ENCODE results near the gene C15orf62.
A peak's percentile ranks its signal among the peaks of the same experiment; 100 is the strongest.

Gene C15orf62

DNA sequence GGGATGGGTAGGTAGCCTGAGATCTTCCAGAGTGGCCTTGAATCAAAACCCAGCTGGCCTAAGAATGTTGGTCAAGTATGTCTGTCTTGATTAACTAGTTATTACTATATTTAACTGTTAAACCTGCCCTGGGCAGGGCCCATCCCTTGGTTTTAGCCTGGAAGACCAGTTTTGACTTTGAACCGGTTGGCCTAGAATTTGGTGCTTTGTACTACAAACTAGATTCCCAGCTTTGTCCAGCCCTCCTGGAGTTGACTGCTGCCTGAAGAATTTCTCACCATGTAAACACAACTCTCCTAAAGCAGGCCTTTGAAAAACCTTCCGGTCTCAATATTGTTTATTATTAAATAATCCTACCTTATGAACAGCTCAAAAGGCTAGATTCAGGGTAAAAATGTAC, 16.0 kb downstream of the C15orf62 start:
- DNase-seq = no peak

DNA sequence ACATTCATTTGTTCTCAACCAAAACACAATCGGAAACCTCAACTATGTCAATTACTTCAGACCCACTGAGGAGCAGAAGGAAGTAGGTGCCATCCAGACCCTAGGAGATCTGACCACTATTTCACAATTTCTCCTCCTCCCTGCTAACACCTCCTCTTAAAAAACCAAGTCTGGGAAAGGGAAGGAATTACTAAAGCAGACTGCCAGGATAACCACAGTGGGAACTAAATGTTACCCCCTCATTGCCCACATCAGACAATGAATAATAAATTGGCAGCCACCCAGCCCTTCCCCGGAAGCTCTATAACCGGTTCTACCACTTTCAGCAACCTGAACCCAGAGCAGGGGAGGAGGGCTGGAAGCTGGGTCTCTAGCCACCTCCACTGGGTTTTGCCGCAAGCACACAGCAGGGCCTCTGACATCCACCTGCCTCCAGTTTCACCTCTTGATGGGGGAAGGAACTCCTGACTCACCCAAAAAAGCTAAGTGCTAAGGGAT, 17.6 kb downstream of the C15orf62 start:
- peak; percentile 80 for DNase-seq

DNA sequence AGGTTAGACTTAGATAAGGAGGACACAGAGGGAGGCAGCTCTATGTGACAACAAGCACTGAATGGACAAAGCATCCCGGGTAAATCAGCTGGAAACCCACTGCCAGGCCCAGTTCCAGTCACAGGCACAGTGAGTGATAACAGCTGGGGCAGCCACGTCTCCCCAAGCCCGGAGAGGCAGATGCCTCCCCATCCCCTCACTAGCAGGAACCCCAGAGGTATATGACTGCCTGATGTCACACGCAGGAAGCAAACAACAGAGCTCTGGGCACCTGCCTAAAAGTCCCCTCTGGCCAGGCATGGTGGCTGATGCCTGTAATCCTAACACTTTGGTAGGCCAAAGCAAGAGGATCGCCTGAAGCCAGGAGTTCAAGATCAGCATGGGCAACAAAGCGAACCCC, 18.2 kb downstream of the C15orf62 start:
- no peak for DNase-seq

DNA sequence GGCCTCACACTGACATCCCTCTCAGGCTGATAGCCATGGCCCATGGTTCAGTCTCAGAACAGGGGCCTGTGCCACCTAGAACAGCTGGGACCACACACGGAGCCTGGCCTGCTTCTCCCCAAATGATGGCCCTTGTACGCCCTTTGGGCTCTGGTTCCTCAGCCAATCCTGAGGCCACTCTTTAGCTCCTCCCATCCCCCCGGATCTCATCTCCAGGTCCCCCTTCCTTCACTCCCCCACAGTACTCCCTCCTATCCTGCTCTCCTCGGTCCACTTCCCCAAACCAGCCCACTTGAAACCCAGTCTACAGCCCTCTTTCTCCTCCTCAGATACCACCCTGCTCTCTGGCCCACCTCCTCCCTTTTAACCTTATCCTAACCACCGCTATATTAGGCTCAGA, 19.3 kb downstream of the C15orf62 start:
- no peak for DNase-seq

DNA sequence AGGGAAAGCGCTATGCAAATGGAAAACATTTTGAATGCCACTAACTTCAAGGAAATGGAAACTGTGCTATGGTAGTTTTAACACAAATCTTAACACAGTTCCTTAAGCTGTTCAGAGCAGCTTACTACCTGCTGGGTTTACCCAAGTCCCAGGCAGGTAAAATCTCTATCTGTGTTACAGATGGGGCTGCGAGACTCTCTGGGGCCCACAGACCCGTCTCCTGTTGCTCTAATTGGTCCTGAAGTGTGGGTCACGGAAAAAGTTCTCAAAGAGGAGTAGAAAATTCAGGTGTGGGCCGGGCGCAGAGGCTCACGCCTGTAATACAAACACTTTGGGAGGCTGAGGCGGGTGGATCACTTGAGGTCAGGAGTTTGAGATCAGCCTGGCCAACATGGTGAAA, 20.2 kb downstream of the C15orf62 start:
- DNase-seq = no peak

DNA sequence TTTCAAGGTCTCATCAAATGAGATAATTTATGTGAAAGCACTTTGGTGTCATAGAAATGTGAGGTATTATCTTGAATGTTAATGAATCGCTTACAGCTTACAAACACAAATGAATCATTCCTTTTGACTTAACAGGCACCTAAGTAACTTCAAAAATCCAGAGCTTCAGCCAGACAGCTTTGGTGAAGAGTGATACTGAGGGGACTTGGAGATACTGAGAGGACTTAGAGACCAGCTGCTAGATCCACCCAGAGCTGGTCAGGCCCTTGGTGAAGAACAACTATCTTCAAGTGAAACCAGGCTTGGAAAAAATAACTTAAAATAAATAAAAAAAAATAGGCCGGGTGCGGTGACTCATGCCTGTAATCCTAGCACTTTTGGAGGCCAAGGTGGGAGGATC, 20.9 kb downstream of the C15orf62 start:
- no peak for DNase-seq

DNA sequence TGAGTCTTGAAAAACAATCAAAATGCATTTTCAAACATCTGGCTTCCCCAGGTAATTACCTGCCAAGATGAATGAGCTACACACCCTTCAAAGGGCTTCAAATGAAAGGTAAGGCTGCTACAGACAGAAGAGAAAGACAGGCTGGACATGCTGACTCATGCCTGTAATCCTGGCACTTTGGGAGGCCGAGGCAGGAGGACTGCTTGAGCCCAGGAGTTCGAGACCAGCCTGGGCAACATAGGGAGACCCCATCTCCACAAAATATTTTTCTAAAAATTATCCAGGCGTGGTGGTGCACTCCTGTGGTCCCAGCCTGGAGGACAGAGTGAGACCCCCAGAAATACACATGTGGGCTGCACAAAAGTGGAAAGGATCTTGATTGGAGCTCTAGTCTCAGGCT, 22.6 kb downstream of the C15orf62 start:
- no peak for DNase-seq

DNA sequence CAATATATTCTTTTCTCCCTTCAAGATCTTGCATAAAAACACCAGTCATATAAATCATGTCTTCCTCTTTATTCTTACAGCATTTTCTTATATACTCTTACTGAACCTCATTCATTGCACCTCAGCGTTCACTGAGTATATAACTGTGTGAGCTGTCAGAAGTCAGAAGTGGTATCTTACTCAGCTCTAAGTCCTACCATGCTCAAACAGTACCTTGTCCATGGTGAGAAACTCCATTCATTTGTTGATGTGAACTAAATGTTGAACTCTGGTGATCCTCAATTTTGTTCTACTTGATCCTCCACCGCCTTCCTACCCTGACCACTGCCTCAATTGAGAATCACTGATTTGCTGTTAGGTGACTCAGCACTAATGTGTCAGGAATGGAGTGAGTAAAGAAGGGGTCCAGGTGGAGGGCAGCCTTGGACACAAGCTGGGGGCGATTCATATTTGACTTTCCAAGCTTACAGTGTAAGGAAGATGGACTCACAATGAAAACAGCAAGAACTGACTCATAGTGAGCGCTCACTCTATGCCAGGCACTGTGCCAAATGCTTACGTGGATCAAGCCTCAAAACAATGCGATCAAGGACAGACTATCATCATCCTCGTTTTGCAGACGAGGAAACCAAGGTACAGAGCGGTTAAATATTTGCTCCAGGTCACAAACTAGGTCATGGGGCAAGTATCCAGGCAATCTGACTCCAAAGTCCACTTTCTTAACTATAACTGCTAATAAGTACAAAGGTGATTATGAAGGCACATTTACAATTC, 23.6 kb downstream of the C15orf62 start:
- no peak for DNase-seq

DNA sequence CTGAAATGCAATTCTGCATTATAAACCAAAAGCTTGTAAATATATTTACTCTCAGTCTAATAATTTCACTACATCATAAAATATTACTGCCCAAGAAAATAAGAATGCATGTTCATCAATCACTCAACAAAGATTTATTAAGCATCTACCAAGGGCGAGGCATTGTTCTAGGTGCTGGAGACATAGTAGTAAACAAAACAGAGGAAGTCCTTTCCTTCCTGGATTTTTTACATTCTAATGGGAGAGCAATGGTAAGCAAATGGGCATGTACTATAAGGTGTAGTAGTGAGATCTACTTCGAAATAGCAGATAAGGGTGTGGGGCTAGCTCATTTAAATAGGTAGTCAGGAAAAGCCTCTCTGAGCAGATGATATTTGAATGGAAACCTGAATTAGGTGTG, 26.3 kb downstream of the C15orf62 start:
- DNase-seq = no peak

DNA sequence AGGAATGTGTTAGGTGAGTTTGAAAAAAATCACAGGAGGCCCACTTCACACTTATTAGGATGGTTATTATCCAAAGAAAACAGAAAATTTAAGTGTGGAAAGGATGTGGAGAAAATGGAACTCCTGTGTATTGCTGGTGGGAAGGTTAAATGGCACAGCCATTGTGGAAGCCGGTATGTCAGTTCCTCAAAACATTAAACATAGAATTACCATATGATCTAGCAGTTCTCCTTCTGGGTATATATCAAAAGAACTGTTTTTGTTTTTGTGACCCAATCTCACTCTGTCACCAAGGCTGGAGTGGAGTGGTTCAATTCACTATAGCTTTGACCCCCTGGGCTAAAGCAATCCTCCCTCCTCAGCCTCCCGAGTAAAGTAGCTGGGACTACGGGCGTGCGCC, 26.7 kb downstream of the C15orf62 start:
- DNase-seq = no peak

DNA sequence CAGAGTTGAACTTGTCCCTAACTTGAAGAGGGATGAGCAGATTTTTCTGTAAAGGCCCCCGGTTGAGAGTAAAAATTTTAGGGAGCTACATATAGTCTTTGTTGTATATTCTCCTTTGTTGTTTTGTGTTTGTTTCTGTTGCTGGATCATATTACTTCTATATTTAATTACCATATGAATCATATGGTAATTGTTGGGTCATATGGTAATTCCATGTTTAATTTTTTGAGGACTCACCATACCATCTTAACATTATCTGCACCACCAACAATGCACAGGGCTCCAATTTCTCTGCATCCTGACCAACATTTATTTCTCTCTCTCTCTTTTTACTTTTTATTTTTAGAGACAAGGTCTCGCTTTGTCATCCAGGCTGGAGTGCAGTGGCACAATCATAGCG, 29.7 kb downstream of the C15orf62 start:
- no peak for DNase-seq

DNA sequence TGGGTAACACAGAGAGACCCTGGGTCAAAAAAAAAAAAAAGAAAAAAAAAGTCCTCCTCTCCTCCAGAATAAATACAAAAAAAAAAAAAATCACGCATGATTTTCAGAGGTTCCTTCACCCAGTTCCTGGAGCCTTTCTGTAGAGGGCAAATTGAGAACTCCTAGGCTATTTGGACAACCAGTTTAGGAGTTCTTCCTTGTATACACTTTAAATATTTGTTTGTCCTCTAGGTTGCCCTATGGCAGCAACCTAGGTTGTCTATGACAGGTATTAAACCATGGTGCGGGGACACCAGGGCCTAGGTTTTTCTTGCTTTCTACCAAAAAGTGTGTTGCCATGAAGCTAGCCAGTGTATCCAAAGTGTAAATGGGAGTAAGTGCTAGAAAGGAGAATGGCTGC, 33.3 kb downstream of the C15orf62 start:
- DNase-seq = no peak

DNA sequence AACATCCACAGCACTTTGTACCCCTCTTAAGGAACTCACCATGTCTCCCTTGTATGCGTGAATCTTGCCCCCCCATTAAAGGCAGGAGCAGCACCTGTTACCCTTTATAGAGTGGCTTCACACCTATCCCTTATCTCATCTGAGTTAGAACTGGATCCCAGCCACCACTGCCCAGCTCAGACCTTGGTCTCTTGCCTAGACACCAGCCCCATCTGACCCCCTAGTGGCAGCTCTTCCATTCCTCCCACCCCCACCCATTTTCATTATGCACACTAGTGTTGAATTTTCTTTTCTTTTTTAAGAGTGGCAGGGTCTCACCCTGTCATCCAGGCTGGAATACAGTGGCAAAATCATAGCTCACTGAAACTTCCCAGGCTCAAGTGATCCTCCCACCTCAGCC, 33.9 kb downstream of the C15orf62 start:
- no peak for DNase-seq

DNA sequence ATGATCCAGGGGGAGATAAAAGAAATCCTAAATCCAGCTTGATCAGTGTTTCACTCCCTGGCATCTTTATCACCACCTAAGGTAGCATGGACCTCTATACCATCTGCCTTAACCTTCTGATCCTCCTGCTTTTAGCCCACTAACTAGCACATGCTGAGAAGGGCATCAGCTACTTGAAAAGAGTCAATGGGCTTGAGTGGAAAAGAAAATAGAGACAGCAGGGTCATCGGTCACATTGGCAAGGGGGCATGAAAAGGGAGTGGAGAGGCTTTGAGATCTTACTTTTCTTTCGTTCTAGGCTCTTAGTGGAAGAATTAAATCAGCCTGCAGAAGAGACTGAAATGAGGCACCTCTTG, 36.9 kb downstream of the C15orf62 start:
- DNase-seq = no peak

DNA sequence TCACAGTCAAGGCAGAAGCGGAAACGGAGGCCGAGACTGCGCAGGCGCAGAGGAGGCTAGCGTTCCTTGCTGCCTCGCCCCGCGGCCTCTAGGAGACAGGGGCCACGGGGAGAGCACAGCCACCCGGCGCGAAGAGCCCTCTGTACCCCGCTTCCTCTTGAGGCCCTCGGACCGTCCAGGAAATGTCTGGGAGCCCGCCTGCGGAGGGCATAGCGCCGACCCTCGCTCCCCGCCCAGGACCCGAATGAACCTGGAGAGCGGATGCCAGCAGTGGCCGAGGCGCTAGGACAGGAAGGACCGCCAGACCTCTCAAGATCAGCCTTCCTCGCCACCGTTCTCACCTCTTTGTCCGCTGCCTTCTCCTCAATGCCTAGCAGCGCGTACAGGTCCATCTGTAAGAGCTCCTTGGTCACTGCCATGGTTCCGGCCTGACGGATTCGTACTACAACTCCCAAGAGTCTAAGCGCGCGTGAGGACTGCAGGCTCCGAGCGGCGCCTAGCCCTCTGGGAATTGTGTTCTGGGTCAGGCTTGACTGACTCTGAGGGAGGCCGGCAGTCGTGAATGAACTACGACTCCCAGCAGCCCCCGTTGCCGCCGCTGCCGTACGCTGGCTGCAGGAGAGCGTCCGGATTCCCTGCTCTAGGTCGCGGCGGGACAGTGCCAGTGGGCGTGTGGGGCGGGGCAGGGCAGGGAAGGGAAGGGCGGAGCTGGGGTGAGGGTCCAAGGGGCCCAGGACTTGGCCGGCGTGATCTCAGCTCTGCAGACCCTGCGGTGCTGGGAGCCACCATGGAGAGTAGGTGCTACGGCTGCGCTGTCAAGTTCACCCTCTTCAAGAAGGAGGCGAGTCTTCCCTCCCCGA, 37.5 kb downstream of the C15orf62 start, which contains the start of the genes DNAJC17 and ZFYVE19:
DNAJC17 (minus strand) TSS at position 446 of the 860 bp plus-strand sequence; CDS start at position 419, 27 bp downstream.
ZFYVE19 (plus strand) TSS at position 62 of the 860 bp plus-strand sequence; CDS start at position 563, 501 bp downstream.
- DNase-seq = peak; percentile 97

DNA sequence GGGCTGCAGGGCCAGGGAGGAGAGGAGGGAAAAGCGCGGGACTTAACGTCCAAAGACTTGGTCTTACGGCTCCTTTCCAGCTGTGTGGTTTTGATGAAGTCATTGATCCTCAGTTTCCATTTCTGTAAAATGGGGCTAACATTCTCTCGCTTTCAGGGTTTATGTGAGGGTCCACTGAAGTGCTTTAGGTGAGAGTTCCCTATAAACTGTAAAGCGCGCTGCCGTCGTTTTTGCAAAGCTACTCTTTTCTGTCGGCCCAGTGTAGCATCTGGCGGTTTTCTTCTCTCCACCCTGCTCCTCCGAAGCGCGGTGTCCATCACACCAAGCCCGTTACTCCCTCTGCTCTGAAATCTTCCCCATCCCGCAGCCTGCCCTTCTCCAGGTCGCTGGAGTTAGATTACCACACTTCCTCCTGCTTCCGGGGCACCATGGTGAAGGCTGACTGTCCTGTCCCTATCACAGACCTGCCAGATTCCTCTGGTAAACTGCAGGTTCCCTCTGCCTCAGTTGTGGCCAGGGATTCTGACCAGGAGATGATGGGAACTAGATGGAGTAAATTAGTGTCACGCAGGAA, 38.2 kb downstream of the C15orf62 start:
- no peak for DNase-seq

DNA sequence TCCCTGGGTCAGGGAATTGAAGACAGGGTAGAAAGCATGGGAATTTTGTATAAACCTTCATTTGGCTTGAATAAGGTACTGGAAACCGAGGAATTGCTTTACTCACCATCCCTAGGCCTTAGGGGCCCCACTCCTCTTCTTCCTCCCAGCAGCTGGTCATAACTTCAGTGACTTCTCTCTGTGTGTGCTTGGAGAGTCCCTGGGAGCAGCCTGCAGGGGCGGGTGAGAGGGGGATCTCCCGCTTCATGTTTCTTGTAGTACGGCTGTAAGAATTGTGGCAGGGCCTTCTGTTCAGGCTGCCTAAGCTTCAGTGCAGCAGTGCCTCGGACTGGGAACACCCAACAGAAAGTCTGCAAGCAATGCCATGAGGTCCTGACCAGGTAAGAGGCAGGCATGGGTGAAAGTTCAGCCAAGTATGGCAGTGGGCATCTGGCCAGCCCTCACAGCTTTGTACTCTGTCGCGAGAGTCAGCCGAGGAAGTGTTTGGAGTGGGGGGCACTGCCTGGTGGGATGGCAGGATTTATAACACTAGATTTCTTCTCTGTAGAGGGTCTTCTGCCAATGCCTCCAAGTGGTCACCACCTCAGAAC, 39.2 kb downstream of the C15orf62 start:
- no peak for DNase-seq

DNA sequence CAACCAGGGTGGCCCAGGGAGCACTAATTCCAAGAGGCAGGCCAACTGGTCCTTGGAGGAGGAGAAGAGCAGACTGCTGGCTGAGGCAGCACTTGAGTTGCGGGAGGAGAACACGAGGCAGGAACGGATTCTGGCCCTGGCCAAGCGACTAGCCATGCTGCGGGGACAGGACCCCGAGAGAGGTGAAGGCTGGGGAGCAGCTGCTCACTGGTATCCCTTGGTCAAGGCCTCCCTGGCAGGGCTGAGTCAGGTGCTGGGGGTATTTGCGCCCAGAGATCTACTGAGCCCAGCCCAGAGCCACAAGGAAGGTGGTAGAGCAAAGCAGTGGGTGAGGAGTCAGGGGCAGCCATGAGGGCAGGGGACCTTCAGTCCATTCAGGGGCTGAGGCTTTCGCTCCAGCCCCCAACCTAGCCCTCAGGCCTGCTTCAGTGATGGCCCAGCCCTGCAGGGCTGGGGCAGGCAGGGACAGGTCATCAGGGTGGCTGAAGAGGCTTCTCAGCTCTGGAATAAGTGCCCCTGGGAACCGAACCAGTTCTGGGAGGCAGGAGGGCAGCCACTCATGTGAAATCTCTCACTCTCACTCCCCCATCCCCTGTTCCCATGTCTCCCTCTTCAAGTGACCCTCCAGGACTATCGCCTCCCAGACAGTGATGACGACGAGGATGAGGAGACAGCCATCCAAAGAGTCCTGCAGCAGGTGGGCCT, 43.1 kb downstream of the C15orf62 start:
- DNase-seq = no peak

DNA sequence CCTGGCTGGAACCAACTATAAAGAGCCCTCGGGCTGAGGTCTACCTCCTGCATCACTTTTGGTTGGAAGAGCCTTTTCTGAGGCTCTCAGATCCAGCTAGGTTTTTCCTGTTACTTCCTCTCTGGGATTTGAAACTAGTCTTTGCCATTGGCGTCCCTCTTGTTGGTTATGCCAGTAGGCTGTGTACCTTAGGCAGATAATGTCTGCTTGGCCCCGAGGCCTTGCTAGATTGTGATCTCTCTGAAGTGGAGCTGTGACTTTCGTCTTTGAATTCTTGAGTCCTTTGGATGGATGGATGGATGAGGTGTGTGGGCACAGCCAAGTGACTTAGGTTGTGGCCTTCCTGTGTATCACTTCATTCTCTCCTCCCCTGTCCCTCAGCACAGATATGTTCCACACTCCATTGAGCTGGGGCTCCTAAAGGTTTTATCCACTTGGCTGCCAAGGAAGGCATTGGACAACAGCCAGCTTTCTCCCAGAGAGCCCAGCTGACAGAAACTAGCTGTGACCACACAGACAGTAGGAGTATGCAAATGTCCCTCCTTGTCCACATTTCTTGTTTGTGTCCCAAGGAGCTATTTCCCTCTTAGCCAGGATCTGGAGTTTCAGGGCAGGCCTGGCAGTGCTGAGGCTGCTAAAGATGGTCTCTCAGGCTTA, 45.4 kb downstream of the C15orf62 start:
- DNase-seq = no peak

DNA sequence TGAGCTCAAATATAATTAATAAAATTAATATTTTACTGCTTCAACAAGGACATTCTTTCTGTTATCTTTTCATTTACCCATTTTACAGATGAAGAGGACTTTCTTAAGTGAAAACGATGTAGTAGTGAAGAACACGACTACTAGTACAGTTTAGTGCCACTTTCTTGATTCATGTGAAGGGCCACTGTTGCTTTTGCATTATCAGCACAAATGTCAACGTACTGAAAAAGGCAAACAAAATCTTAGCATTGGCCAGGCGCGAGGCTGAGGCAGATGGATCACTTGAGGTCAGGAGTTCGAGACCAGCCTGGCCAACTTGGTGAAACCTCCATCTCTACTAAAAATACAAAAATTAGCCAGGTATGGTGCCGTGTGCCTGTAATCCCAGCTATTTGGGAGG, 49.3 kb downstream of the C15orf62 start:
- DNase-seq = no peak

DNA sequence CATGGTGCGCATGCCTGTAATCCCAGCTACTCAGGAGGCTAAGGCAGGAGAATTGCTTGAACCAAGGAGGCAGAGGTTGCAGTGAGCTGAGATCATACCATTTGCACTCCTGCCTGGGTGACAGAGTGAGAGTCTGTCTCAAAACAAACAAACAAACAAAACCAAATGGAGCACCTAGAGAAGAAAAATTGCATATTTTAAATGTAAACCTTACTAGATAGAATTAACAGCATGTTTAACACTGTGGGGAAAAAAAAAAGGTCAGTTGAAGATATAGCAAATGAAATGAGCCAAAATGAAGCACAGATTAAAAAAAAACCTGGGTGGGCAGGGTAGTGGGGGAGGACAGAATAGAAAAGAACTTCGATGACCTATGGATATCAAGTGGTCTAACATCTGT, 51.4 kb downstream of the C15orf62 start:
- DNase-seq = no peak
